IMR-90 (cell line): Measurements from ENCODE around the gene CLCNKA. TPM values are rescaled to one million over a fixed set of nuclear protein-coding genes. Genes with fewer than 3 reads are reported as not detected.

ENCODE experiments used
- ATAC-seq: fragments of 200-7000 bp; cut with Tn5 transposase; 2 replicates; pipeline ENCODE4 v1.9.1; 2020; ENCODE audit warnings: low read depth, mild to moderate bottlenecking, moderate library complexity
- BruUV-seq: library from RNA; stranded (reverse); fragments of 400-500 nt; replicated peaks from 2 replicates; lab custom pipeline; 2021; lab: Mats Ljungman, UMichigan
- CTCF ChIA-PET: fragments of 300-600 bp; formaldehyde crosslinking; extraction: SDS; loops from one replicate; lab custom pipeline; 2021; ENCODE audit warnings: antibody characterized with exemption; lab: Yijun Ruan, JAX
- POLR2A ChIA-PET: fragments of 300-600 bp; sonication (Branson Sonifier 250); formaldehyde crosslinking; loops from one replicate; lab custom pipeline; 2022; ENCODE audit warnings: antibody characterized with exemption; ENCODE audit not compliant: unreplicated experiment; lab: Charles Lee
- DNase-seq: peaks from one replicate; pipeline ENCODE4 v3.0.0; 2013
- H2AFZ ChIP-seq: replicated peaks from 2 replicates; pipeline ENCODE3; 2013; ENCODE audit warnings: low read length, mild to moderate bottlenecking; ENCODE audit not compliant: poor library complexity
- H2AK5ac ChIP-seq: 2 replicates; pipeline ENCODE4 v1.6.1; 2013; ENCODE audit warnings: low read depth, low read length, inconsistent platforms
- H2AK9ac ChIP-seq: replicated peaks from 2 replicates; pipeline ENCODE3; 2013; ENCODE audit warnings: mild to moderate bottlenecking, low read depth, low read length, moderate library complexity; ENCODE audit not compliant: poor library complexity
- H2BK120ac ChIP-seq: 2 replicates; pipeline ENCODE4 v1.6.1; 2013; ENCODE audit warnings: low read depth, low read length, inconsistent platforms
- H2BK15ac ChIP-seq: 3 replicates; pipeline ENCODE4 v1.6.1; 2013; ENCODE audit warnings: low read depth, low read length, inconsistent platforms
- H2BK20ac ChIP-seq: 2 replicates; pipeline ENCODE4 v1.6.1; 2013; ENCODE audit warnings: low read depth, mild to moderate bottlenecking, inconsistent platforms, low read length, moderate library complexity
- H2BK5ac ChIP-seq: 2 replicates; pipeline ENCODE4 v1.6.1; 2013; ENCODE audit warnings: mild to moderate bottlenecking, low read depth, low read length, inconsistent platforms; ENCODE audit not compliant: poor library complexity, severe bottlenecking
- H3K14ac ChIP-seq: replicated peaks from 2 replicates; pipeline ENCODE4 v1.6.1; 2013; ENCODE audit warnings: low read depth, low read length, inconsistent platforms
- H3K18ac ChIP-seq: 2 replicates; pipeline ENCODE4 v1.6.1; 2013; ENCODE audit warnings: low read depth, low read length, control low read depth
- H3K23ac ChIP-seq: 2 replicates; pipeline ENCODE4 v1.6.1; 2013; ENCODE audit warnings: low read depth, low read length, inconsistent platforms
- H3K27ac ChIP-seq: 2 replicates; pipeline ENCODE4 v1.5.1; 2013; ENCODE audit warnings: mild to moderate bottlenecking, control low read depth, low read length; ENCODE audit not compliant: insufficient read depth
- H3K27me3 ChIP-seq: 2 replicates; pipeline ENCODE4 v1.6.1; 2013; ENCODE audit warnings: low read length; ENCODE audit not compliant: control insufficient read depth, insufficient read depth
- H3K36me3 ChIP-seq: 2 replicates; pipeline ENCODE4 v1.6.1; 2013; ENCODE audit warnings: low read length, mixed read lengths; ENCODE audit not compliant: control insufficient read depth, insufficient read depth
- H3K4ac ChIP-seq: 2 replicates; pipeline ENCODE4 v1.6.1; 2013; ENCODE audit warnings: low read depth, low read length, inconsistent platforms
- H3K4me1 ChIP-seq: 2 replicates; pipeline ENCODE4 v1.6.1; 2013; ENCODE audit warnings: low read length, mixed read lengths; ENCODE audit not compliant: control insufficient read depth, insufficient read depth
- H3K4me2 ChIP-seq: 2 replicates; pipeline ENCODE4 v1.6.1; 2013; ENCODE audit warnings: low read depth, mild to moderate bottlenecking, control low read depth, low read length, moderate library complexity
- H3K4me3 ChIP-seq: 2 replicates; pipeline ENCODE4 v1.5.1; 2013; ENCODE audit warnings: low read depth, mild to moderate bottlenecking, control low read depth, low read length, moderate library complexity; ENCODE audit not compliant: insufficient read depth
- H3K56ac ChIP-seq: 2 replicates; pipeline ENCODE4 v1.6.1; 2013; ENCODE audit warnings: low read length, inconsistent platforms; ENCODE audit not compliant: insufficient read depth; ENCODE audit errors: extremely low read depth
- H3K79me1 ChIP-seq, 2 experiments: 2 replicates each; pipeline ENCODE4 v1.6.1; 2013; ENCODE audit warnings: low read length in 2 of 2, inconsistent platforms in 1 of 2, low read depth in 1 of 2
- H3K9ac ChIP-seq: 2 replicates; pipeline ENCODE4 v1.6.1; 2013; ENCODE audit warnings: low read depth, low read length, control low read depth
- H3K9me1 ChIP-seq: 2 replicates; pipeline ENCODE4 v1.6.1; 2013; ENCODE audit warnings: low read length, inconsistent platforms; ENCODE audit not compliant: insufficient read depth
- H3K9me3 ChIP-seq: 2 replicates; pipeline ENCODE4 v1.6.1; 2013; ENCODE audit warnings: low read length; ENCODE audit not compliant: control insufficient read depth, insufficient read depth
- H4K20me1 ChIP-seq: 2 replicates; pipeline ENCODE4 v1.6.1; 2013; ENCODE audit warnings: low read length, inconsistent platforms; ENCODE audit not compliant: insufficient read depth
- H4K5ac ChIP-seq: 2 replicates; pipeline ENCODE4 v1.6.1; 2013; ENCODE audit warnings: mild to moderate bottlenecking, low read depth, low read length, control low read depth
- H4K8ac ChIP-seq, 2 experiments: 2 replicates each; pipeline ENCODE4 v1.6.1; 2013; ENCODE audit warnings: low read depth in 2 of 2, low read length in 2 of 2, control low read depth in 1 of 2, inconsistent platforms in 1 of 2
- H4K91ac ChIP-seq: 2 replicates; pipeline ENCODE4 v1.6.1; 2013; ENCODE audit warnings: low read depth, low read length, inconsistent platforms; ENCODE audit not compliant: insufficient read depth
- BHLHE40 ChIP-seq: fragments of 150-350 bp; IDR thresholded peaks from 2 replicates; pipeline ENCODE4 v1.6.1; 2016; ENCODE audit warnings: mild to moderate bottlenecking, low read depth, low read length
- CTCF ChIP-seq: conservative IDR thresholded peaks from 2 replicates; pipeline ENCODE4 v1.5.1; 2012; ENCODE audit warnings: mild to moderate bottlenecking, low read depth, low read length, improper control_type of control experiment
- FOS ChIP-seq: fragments of 150-350 bp; IDR thresholded peaks from 2 replicates; pipeline ENCODE4 v1.6.1; 2016; ENCODE audit warnings: low read depth, low read length
- MXI1 ChIP-seq: IDR thresholded peaks from 2 replicates; pipeline ENCODE4 v1.6.1; 2012; ENCODE audit warnings: low read depth, mild to moderate bottlenecking, low read length, moderate library complexity, borderline replicate concordance
- RAD21 ChIP-seq: IDR thresholded peaks from 2 replicates; pipeline ENCODE4 v1.6.1; 2012; ENCODE audit warnings: low read length, improper control_type of control experiment
- WGBS, 2 experiments: methylation state at CpG; one replicate each; pipeline versions ENCODE4 v1.1.5 to v1.1.7; 2013; ENCODE audit warnings: missing lambda C conversion rate in 2 of 2; ENCODE audit not compliant: insufficient read length in 1 of 2; ENCODE audit errors: extremely low coverage in 2 of 2; 5-methylcytosine and 5-hydroxymethylcytosine counted together
- dilution Hi-C: fragments of 300-500 bp; cut with HindIII; formaldehyde crosslinking; loops from one replicate; pipeline ENCODE4 v1.14.3; 2018; ENCODE audit warnings: low sequenced_read_pairs; ENCODE audit not compliant: unreplicated experiment
- in situ Hi-C: fragments of 300-500 bp; cut with MboI; formaldehyde crosslinking; loops from 3 replicates; pipeline ENCODE4 v1.14.3; 2019; ENCODE audit warnings: low sequenced_read_pairs, inconsistent platforms, mixed read lengths
- intact Hi-C: fragments of 100-400 bp; cut with micrococcal nuclease; formaldehyde crosslinking; loops from 2 replicates; pipeline ENCODE4 v1.10.0; 2022
- polyA plus RNA-seq, 3 experiments: library from polyadenylated mRNA; depleted of rRNA; stranded (reverse); fragments of >200 nt; gene quantifications; 2 replicates each; pipeline ENCODE4 v1.2.3, GENCODE V29; 2012; ENCODE audit warnings: low replicate concordance in 1 of 3
- total RNA-seq: library from RNA; depleted of rRNA; stranded (reverse); fragments of >200 nt; gene quantifications from 2 replicates; pipeline ENCODE4 v1.2.3, GENCODE V29; 2012

CLCNKA gene
- total and polyA plus RNA-seq, 2 of the 4 experiments (the other 2 are of a cell fraction), result 0.05 TPM; not detected in 1

- no peak overlapping the region for H3K56ac ChIP-seq
- H4K5ac ChIP-seq, result no peak overlapping the region
- dilution Hi-C loops (no loop called here), intact Hi-C loops (loop anchor here (5.0 kb wide), 1 partner anchor 213 kb away; no protein-coding TSS in a partner anchor), in situ Hi-C loops (no loop called here)
- H4K8ac ChIP-seq, result no peak overlapping the region
- H2BK120ac ChIP-seq, result no peak overlapping the region
- no peaks in the 10 kb centered on the region for H3K4me1 ChIP-seq
- no TSS peak for BruUV-seq
- H4K91ac ChIP-seq, result no peak overlapping the region
- H3K4ac ChIP-seq, result no peak overlapping the region
- H3K9me3 ChIP-seq, result no peaks in the 10 kb centered on the region
- no peak overlapping the region for H3K14ac ChIP-seq
- H3K27ac ChIP-seq, result no peak overlapping the region
- no peak overlapping the region for H2AFZ ChIP-seq
- no peaks in the 10 kb centered on the region for H3K9me1 ChIP-seq
- H3K27me3 ChIP-seq, result peaks cover 4% of the 10 kb centered on the region; the same call in 1 of the 2 replicates
- no peak for TF ChIP-seq CTCF
- TF ChIP-seq MXI1, result no peak
- no peak for TF ChIP-seq BHLHE40
- no peak for TF ChIP-seq RAD21
- no peak for TF ChIP-seq FOS
- no peak overlapping the region for H2BK5ac ChIP-seq
- no peak overlapping the region for H2BK20ac ChIP-seq
- 0 out of 2 replicates have a peak, but pooled peaks cover 4% of the 10 kb centered on the region for H4K20me1 ChIP-seq
- H3K9ac ChIP-seq, result no peak overlapping the region
- WGBS, 2 experiments, result no CpG with 5 or more reads among the region's 5 CpGs
- H3K18ac ChIP-seq, result no peak overlapping the region
- H2AK5ac ChIP-seq, result no peak overlapping the region
- no peaks in the 10 kb centered on the region for H3K36me3 ChIP-seq
- no peaks in the 10 kb centered on the region for H3K79me1 ChIP-seq
- no peak overlapping the region for H2BK15ac ChIP-seq
- H3K23ac ChIP-seq, result no peak overlapping the region
- no peak overlapping the region for H2AK9ac ChIP-seq
- ChIA-PET POLR2A (no interaction called here), CTCF (interaction anchor here (1.4 kb wide), 1 partner anchor 214 kb away, joined by 4 read pairs; no protein-coding TSS in a partner anchor)
- H3K4me3 ChIP-seq, result no peak overlapping the region
- DNase-seq (no peak), ATAC-seq (no peak)
- H3K4me2 ChIP-seq, result no peak overlapping the region
Measured at GRCh38 chr1:16005597-16005996, 16.2 kb upstream of the CLCNKA start.
